Mesenchymal stem cell (in vitro differentiated cells and primary cell): ENCODE data around the gene WFDC6. TPM values are rescaled to one million over a fixed set of nuclear protein-coding genes. Genes with fewer than 3 reads are reported as not detected.
"Not testable (repeated sequence)": the region's sequence is repeated elsewhere in the genome, so short reads cannot be mapped to it uniquely, and the experiment has no call there.

Source experiments
- DNase-seq: peaks from one replicate; pipeline ENCODE4 v3.0.0-alpha.2; 2013
- H2AFZ ChIP-seq: one replicate; pipeline ENCODE4 v1.6.1; 2013; ENCODE audit warnings: low read depth, mild to moderate bottlenecking, control low read depth, inconsistent platforms, low read length, moderate library complexity
- H2AK5ac ChIP-seq: 2 replicates; pipeline ENCODE4 v1.6.1; 2013; ENCODE audit warnings: low read length, moderate library complexity, mild to moderate bottlenecking, inconsistent platforms; ENCODE audit not compliant: severe bottlenecking
- H2BK120ac ChIP-seq: one replicate; pipeline ENCODE4 v1.6.1; 2013; ENCODE audit warnings: low read depth, mild to moderate bottlenecking, inconsistent platforms, low read length, moderate library complexity
- H2BK12ac ChIP-seq, 2 experiments: one replicate each; pipeline ENCODE4 v1.6.1; 2013; ENCODE audit warnings: inconsistent platforms in 2 of 2, low read length in 2 of 2, mild to moderate bottlenecking in 2 of 2, moderate library complexity in 2 of 2, control low read depth in 1 of 2
- H2BK15ac ChIP-seq: one replicate; pipeline ENCODE4 v1.6.1; 2013; ENCODE audit warnings: mild to moderate bottlenecking, low read depth, inconsistent platforms; ENCODE audit not compliant: poor library complexity, severe bottlenecking
- H2BK5ac ChIP-seq: 2 replicates; pipeline ENCODE4 v1.6.1; 2013; ENCODE audit warnings: low read depth, mild to moderate bottlenecking, low read length, control low read depth, inconsistent platforms; ENCODE audit not compliant: poor library complexity, severe bottlenecking
- H3K14ac ChIP-seq, 2 experiments: one replicate each; pipeline ENCODE4 v1.6.1; 2013; ENCODE audit warnings: inconsistent platforms in 2 of 2, low read length in 2 of 2, control low read depth in 1 of 2, mild to moderate bottlenecking in 1 of 2, moderate library complexity in 1 of 2
- H3K18ac ChIP-seq, 2 experiments: one replicate each; pipeline ENCODE4 v1.6.1; 2013; ENCODE audit warnings: inconsistent platforms in 2 of 2, low read length in 2 of 2, control low read depth in 1 of 2, low read depth in 1 of 2, mild to moderate bottlenecking in 1 of 2
- H3K23ac ChIP-seq, 2 experiments: one replicate each; pipeline ENCODE4 v1.6.1; 2013; ENCODE audit warnings: inconsistent platforms in 2 of 2, low read length in 2 of 2, mild to moderate bottlenecking in 2 of 2, moderate library complexity in 2 of 2, control low read depth in 1 of 2
- H3K27ac ChIP-seq: 2 replicates; pipeline ENCODE4 v1.5.1; 2013; ENCODE audit warnings: mild to moderate bottlenecking, moderate library complexity, low read length, control low read depth, inconsistent platforms; ENCODE audit not compliant: poor library complexity, severe bottlenecking
- H3K27me3 ChIP-seq, 2 experiments: 2 replicates each; pipeline versions ENCODE4 v1.6.1 to v1.7.0; 2013; ENCODE audit warnings: low read length in 2 of 2, mild to moderate bottlenecking in 2 of 2, moderate library complexity in 2 of 2, control low read depth in 1 of 2, inconsistent platforms in 1 of 2; ENCODE audit not compliant: control insufficient read depth in 1 of 2, insufficient read depth in 1 of 2
- H3K36me3 ChIP-seq, 2 experiments: 2 replicates each; pipeline versions ENCODE4 v1.6.1 to v1.7.0; 2013; ENCODE audit warnings: low read length in 2 of 2, control low read depth in 1 of 2, inconsistent platforms in 1 of 2, low read depth in 1 of 2, mild to moderate bottlenecking in 1 of 2; ENCODE audit not compliant: insufficient read depth in 2 of 2, control insufficient read depth in 1 of 2
- H3K4ac ChIP-seq, 2 experiments: one replicate each; pipeline ENCODE4 v1.6.1; 2013; ENCODE audit warnings: inconsistent platforms in 2 of 2, low read length in 2 of 2, mild to moderate bottlenecking in 2 of 2, moderate library complexity in 2 of 2, control low read depth in 1 of 2, low read depth in 1 of 2
- H3K4me1 ChIP-seq: 2 replicates; pipeline ENCODE4 v1.6.1; 2013; ENCODE audit warnings: low read depth, low read length, control low read depth; ENCODE audit not compliant: control insufficient read depth, insufficient read depth
- H3K4me2 ChIP-seq: 2 replicates; pipeline ENCODE4 v1.6.1; 2013; ENCODE audit warnings: low read length, mild to moderate bottlenecking, inconsistent platforms; ENCODE audit not compliant: poor library complexity, severe bottlenecking
- H3K4me3 ChIP-seq, 2 experiments: 2 replicates each; pipeline versions ENCODE4 v1.5.1 to v1.7.0; 2013; ENCODE audit warnings: low read length in 2 of 2, mild to moderate bottlenecking in 2 of 2, control low read depth in 1 of 2, low read depth in 1 of 2; ENCODE audit not compliant: insufficient read depth in 1 of 2
- H3K79me1 ChIP-seq: replicated peaks from 2 replicates; pipeline ENCODE4 v1.6.1; 2013; ENCODE audit warnings: mild to moderate bottlenecking, control low read depth, low read length, inconsistent platforms; ENCODE audit not compliant: poor library complexity, severe bottlenecking
- H3K9ac ChIP-seq: 2 replicates; pipeline ENCODE4 v1.7.0; 2013; ENCODE audit warnings: mild to moderate bottlenecking, low read length, moderate library complexity
- H3K9me3 ChIP-seq: 2 replicates; pipeline ENCODE4 v1.7.0; 2013; ENCODE audit warnings: mild to moderate bottlenecking, low read length; ENCODE audit not compliant: control insufficient read depth
- H4K8ac ChIP-seq: one replicate; pipeline ENCODE4 v1.6.1; 2013; ENCODE audit warnings: inconsistent platforms, mild to moderate bottlenecking, low read length, moderate library complexity
- H4K91ac ChIP-seq: one replicate; pipeline ENCODE4 v1.6.1; 2013; ENCODE audit warnings: mild to moderate bottlenecking, low read length, inconsistent platforms
- WGBS: methylation state at CpG from one replicate; pipeline ENCODE4 v1.1.7; 2013; ENCODE audit warnings: mixed read lengths; 5-methylcytosine and 5-hydroxymethylcytosine counted together
- polyA plus RNA-seq, 2 experiments: library from polyadenylated mRNA; stranded (reverse); fragments of 200-250 nt; gene quantifications; one replicate each; pipeline ENCODE4 v1.2.3, GENCODE V29; 2013

WFDC6 gene
- polyA plus RNA-seq (2013, experiment 1 of 2) = not detected
- not detected for polyA plus RNA-seq (2013, experiment 2 of 2)

GRCh38 chr20:45539382-45539781 is at the start of gene WFDC6:
Gene WFDC6, minus strand, starts transcription at chr20:45539482. Its CDS starts 75 bp downstream, at chr20:45539407.
- peaks cover 4 to 96% of the 10 kb centered on the region in 2 experiments for H3K27me3 ChIP-seq
- no peak within 1 kb of the TSS for H4K8ac ChIP-seq
- 81% methylated on average over 2 of the region's 2 CpGs for WGBS
- no peaks in the 10 kb centered on the region for H3K79me1 ChIP-seq
- H3K9ac ChIP-seq = no peak within 1 kb of the TSS
- H2BK12ac ChIP-seq = no peak within 1 kb of the TSS
- H2BK120ac ChIP-seq = no peak within 1 kb of the TSS
- H3K23ac ChIP-seq = no peak within 1 kb of the TSS
- no peaks in the 10 kb centered on the region for H3K4me1 ChIP-seq
- H2BK15ac ChIP-seq = no peak within 1 kb of the TSS
- no peak within 1 kb of the TSS for H3K4ac ChIP-seq
- H2BK5ac ChIP-seq = no peak within 1 kb of the TSS
- H3K14ac ChIP-seq = peak within 1 kb of the TSS in 1 of 2 experiments; percentile 65
- H3K27ac ChIP-seq = no peak within 1 kb of the TSS
- H3K4me3 ChIP-seq = no peak within 1 kb of the TSS
- no peak within 1 kb of the TSS for H2AFZ ChIP-seq
- no peak within 1 kb of the TSS for H4K91ac ChIP-seq
- H3K9me3 ChIP-seq = no peaks in the 10 kb centered on the region
- H3K36me3 ChIP-seq = no peaks in the 10 kb centered on the region
- DNase-seq = no peak
- no peak within 1 kb of the TSS for H3K18ac ChIP-seq
- H3K4me2 ChIP-seq = no peak within 1 kb of the TSS
- H2AK5ac ChIP-seq = no peak within 1 kb of the TSS

- no peak overlapping the region for H4K8ac ChIP-seq
- no peak overlapping the region for H3K9ac ChIP-seq
- H2AFZ ChIP-seq = no peak overlapping the region
- no peak overlapping the region for H4K91ac ChIP-seq
- H2BK120ac ChIP-seq = no peak overlapping the region
- no peak overlapping the region for H3K4ac ChIP-seq
- H2BK5ac ChIP-seq = no peak overlapping the region
- H3K36me3 ChIP-seq = no peaks in the 10 kb centered on the region
- H3K4me3 ChIP-seq = no peak overlapping the region
- H2AK5ac ChIP-seq = no peak overlapping the region
- no peak overlapping the region for H2BK15ac ChIP-seq
- no peak overlapping the region for H3K27ac ChIP-seq
- no peak overlapping the region for H2BK12ac ChIP-seq
- H3K4me1 ChIP-seq = no peaks in the 10 kb centered on the region
- no peak overlapping the region for H3K4me2 ChIP-seq
- WGBS = 100% methylated on average over 1 of the region's 2 CpGs
- no peak overlapping the region for H3K14ac ChIP-seq
- no peaks in the 10 kb centered on the region for H3K27me3 ChIP-seq
- no peak overlapping the region for H3K18ac ChIP-seq
- H3K79me1 ChIP-seq = no peaks in the 10 kb centered on the region
- no peak for DNase-seq
- H3K9me3 ChIP-seq = peaks cover 2% of the 10 kb centered on the region
- no peak overlapping the region for H3K23ac ChIP-seq
Measured at GRCh38 chr20:45588800-45589199, 49.5 kb upstream of the WFDC6 start.

- not testable (repeated sequence) for H3K9ac ChIP-seq, H3K79me1 ChIP-seq, H3K27me3 ChIP-seq, H3K4me1 ChIP-seq, DNase-seq, H2BK5ac ChIP-seq, H3K4ac ChIP-seq, H3K36me3 ChIP-seq, H3K4me2 ChIP-seq, H3K27ac ChIP-seq, H3K23ac ChIP-seq, H2BK12ac ChIP-seq, H2AFZ ChIP-seq, H3K14ac ChIP-seq, H4K91ac ChIP-seq, H2AK5ac ChIP-seq, H3K18ac ChIP-seq, H3K9me3 ChIP-seq, H4K8ac ChIP-seq, H2BK120ac ChIP-seq, H3K4me3 ChIP-seq, H2BK15ac ChIP-seq
- 74% methylated on average over 5 of the region's 5 CpGs for WGBS
Measured at GRCh38 chr20:45585986-45586385, 46.7 kb upstream of the WFDC6 start.

GRCh38 chr20:45584294-45584693 is 45.0 kb upstream of the WFDC6 start:
- not testable (repeated sequence) for H3K9ac ChIP-seq, H3K27ac ChIP-seq, H3K4me2 ChIP-seq, H2AFZ ChIP-seq, H2AK5ac ChIP-seq, H3K4me3 ChIP-seq, H3K14ac ChIP-seq, H3K27me3 ChIP-seq, H2BK5ac ChIP-seq, H3K36me3 ChIP-seq, H4K8ac ChIP-seq, DNase-seq, H3K18ac ChIP-seq, H3K79me1 ChIP-seq, H3K4me1 ChIP-seq, H2BK12ac ChIP-seq, H3K4ac ChIP-seq, H4K91ac ChIP-seq, H2BK120ac ChIP-seq, H3K23ac ChIP-seq, H2BK15ac ChIP-seq, H3K9me3 ChIP-seq
- WGBS = 67% methylated on average over 5 of the region's 5 CpGs
